Activated CD4-positive, alpha-beta T cell treated with anti-CD3 and anti-CD28 coated beads, Interleukin-2, Interleukin-6, amounts not matched to agents 100 ng/mL and 50 ng/mL, durations not matched to agents 16 hours and 8 hours (primary cell): ENCODE data around the gene GPRC5A.

ENCODE experiments used
- DNase-seq: peaks from one replicate; pipeline ENCODE4 v3.0.0-alpha.2; 2020

GPRC5A gene

DNA sequence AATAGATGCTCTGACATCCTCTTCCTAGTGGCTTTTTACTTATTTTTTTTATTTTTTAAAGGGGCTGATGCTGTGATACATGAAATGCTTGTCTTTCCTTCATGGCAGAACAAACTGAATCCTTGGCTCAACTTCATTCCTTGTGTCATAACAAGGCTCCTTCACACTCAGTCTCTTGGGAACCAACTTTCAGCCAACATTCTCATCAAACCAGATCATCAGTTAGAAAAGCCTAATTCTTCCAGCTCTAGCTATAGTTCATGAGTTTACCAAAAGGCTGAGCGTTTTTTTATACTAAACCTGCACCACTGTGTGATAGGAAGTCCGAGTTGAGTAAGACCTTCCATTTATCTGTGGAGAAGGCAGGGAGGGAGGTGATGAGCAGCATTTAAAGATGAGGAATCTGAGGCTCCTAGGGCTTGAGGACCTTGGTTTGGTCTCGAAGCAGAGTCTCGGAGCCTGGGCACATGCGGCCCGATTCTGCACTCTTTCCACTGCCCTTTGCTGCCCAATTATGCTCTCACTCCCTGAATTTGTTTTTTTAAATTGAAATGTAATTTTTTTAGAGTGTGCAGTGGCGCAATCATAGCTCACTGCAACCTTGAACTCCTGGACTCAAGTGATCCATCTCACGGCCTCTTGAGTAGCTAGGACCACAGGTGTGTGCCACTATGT, 52.4 kb downstream of the GPRC5A start:
- no peak for DNase-seq

DNA sequence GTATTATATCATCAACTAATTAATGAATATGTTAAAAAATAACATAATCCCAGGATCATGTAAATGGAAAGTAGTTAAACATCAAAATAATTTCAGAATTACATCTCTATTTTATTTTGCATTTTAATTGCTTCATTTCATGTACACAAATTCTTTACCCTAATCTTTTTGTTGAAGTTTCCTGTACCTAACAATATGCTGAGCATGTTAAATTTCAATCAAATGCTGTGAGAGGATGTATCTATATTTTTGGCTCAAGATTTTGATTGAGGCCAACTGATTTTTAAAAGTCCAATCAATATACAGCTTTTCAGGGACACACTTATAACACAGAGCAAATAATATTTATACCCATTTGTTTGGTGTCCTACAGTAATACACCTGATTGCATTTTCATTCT, 54.2 kb downstream of the GPRC5A start:
- no peak for DNase-seq

DNA sequence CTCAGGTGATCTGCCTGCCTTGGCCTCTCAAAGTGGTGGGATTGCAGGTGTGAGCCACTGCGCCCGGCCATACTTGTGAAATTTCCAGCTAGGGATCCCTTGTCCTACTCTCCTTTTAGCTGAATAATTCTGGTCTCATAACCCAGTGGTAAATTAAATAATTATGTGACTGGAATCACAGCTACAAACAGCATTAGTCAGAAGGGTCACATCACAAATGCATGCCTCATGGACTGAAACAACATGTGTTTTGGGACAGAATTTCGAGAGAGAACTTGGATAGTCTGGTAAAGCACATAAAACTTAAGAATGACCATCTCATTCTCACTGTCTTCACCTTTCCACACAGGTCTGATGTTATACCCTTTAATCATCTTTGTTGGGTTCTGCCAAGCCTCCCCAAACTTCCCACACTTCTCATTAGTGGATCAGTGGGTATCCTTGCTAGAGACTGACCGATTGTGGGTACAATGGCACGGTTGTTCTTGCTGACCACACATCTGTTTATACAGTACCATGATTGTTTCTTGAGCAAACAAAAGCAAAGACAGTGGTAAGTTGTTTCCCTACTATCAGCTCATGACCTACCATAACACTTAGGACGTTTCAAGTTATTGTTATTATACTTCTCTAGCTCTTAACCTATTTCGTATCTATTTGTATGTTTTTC, 55.5 kb downstream of the GPRC5A start:
- no peak for DNase-seq

DNA sequence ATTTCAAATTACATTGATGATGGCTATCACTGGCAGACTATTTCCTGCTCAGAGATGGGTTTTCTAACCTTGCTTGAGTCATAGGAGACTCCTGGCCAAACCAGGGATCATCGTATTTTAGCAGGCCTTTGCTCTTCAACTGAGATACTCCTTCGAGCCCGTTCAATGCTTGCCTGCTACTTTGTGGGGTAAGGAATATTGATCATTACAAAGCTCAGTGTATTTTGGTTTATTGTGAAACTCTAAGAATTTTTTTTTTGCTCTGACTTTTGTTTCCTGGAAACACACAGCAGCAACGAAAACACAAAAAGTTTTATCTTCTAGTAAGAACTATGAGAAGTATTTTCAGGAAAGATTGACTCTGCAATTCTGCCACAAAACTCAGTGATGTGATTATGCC, 56.5 kb downstream of the GPRC5A start:
- DNase-seq: no peak

DNA sequence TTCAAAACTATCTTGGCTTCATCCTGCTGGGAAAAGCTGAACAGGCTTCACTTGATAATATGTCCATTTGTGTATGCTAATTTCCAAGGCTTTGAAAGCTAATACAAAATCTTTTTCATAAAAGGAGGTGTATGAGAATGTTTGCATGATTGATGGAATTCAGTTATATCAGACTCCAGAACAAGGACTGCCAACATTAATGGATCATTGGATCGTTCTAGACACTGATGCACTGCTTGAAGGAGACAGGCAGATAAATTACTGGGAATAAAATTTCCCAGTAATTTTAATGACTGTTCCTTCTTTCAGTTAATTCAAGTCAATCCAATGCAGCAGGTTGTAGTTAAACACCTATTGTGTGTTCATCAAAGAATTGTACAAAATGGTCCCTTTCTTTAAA, 60.1 kb downstream of the GPRC5A start:
- DNase-seq: no peak

DNA sequence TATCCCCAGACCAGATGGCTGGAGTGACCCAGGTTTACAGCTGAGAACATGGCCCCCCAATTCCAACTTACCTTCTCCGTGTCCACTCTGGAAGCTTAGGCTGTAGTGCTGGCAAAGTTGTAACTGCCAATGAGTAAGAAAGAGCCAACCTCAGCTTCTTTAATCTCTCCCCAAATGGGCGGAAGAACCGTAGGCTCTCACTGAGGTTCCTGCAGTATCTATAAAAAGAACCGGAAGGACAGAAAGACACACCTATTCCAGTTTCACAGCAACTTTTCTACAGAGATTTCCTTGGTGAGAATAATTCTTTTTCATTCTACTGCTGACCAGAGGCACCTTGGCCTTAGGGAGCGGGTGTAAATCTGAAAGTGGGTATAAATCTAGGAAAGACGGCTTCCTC, 60.7 kb downstream of the GPRC5A start, which contains the start of gene GPRC5D:
Gene GPRC5D, minus strand, starts transcription at position 135 of the 400 bp plus-strand sequence. CDS start 1,786 bp downstream, outside the sequence.
- DNase-seq: no peak

DNA sequence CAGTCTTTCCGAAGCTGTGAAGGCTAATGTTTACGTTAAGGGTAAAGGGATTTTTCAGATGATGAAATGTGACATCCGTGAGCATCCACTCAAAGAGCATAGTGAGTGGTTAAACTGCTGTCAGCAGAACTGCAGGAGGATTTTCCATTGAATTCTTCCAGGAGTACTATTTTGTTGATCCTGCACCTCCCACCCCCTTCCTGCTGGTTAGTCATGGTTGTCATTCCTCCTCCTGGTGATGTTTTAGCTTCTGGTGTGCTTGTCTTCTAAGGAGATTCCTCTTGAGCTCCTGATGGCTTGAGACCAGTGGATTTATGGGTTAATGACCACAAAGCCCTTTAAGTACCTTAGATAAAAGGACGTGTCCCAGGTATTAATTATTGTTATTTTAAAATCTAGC, 63.0 kb downstream of the GPRC5A start:
- DNase-seq: no peak

DNA sequence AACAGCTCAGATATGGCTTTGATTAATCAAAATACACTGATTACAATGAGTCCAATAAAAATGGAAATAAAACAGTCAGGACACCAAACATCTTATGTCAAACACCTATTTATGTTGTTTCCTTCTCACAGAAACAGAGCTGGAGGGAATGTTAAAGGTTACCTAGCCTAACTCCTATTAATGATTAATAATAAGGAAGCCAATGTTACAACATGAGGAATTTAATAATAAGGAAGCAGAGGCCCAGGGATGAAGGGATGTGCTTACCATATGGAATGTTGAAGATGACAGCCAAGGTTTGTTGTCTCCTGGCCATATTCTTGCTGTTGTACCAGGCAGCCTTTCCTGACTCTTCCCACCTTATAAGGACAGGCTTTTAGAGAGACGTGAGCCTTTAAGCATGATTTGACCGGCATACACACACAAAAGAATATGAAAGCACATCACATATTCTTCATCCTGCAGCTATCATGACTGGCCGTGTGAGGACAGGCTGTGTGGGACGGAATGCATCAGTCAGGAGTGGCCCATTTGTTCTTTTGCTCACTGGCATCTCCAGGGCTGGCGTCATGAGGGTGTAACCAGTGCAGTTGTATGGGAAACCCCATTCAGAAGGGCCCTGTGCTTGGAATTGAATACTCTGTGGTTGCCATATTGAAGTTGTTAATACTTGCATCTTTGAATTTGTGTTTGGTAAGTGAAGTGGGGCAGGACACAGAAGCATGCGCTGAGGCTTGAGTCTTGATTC, 63.7 kb downstream of the GPRC5A start:
- DNase-seq: no peak

DNA sequence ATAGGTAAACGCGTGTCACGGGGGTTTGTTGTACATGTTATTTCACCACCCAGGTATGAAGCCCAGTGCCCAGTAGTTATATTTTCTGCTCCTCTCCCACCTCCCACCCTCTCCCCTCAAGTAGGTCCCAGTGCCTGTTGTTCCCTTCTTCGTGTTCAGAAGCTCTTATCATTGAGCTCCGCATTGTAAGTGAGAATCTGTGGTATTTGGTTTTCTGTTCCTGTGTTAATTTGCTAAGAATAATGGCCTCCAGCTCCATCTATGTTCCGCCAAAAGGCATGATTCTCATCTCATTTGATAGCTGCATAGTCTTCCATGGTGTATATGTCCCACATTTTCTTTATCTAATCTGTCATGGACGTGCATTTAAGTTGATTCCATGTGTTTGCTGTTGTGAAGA, 67.5 kb downstream of the GPRC5A start:
- DNase-seq: no peak

DNA sequence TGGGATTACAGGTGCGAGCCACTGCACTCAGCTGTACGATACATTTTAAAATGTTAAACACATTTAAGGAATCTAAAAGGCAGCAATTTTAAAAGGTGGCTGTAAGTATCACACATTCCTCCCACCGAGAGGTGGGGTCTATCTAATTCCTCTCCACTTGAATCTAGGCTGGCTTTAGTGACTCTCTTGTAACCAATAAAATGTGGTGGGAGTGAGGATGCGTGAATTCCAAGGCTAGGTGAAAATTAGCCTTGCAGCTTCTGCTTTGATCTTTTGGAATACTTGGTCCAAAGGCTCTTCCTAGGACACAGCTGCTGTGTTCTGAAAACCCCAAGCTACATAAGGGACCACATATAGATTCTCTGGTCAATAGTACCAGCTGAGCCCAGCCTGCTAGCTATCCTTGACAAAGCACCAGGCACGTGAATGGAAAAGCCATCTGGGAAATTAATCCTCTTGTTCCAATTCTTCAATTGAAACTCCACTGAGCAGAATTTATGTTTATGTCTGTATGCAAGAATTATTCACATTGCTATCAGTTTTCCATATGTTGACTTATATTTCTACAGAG, 69.4 kb downstream of the GPRC5A start:
- no peak for DNase-seq

DNA sequence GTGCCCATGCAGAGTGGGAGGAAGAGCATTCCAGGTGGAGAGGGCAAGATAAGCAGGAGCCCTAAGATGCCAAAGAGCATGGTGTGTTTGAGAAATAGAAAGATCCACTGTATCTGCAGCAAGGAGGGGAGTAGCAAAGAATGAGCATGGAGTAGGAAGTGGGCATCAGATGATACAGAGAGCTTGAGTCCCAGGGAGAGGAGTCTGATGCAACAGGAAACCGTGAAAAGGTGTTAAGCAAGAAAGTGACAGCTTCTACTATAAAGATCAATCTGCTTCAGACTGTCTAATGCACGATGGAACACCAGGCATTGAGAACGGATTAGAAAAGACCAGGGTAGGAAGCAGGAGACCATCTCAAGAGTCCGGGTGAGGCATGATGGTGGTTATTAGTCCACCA, 72.9 kb downstream of the GPRC5A start:
- peak; percentile 33 for DNase-seq

DNA sequence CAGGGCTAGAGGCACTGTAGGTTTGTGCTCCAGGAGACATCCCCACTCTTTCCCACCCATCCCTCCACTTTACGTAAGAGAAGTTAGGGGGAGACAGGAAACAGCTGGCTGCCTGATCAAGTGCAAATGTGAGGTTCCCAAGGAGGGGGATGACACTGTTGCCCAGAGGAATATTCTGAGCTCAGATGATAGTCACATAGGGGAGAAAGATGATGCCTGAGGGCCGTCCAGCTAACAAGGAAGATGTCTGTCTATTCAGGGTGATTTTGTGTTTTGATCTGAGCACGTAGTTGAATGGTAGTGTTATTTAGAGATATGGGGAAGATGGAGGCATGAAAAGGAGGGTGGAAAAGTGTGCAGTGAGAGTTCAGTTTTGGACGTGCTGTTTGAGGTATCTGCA, 74.5 kb downstream of the GPRC5A start:
- no peak for DNase-seq
